GM19240 (cell line): Measurements from ENCODE around the gene MEF2A.

Experiments
- DNase-seq: peaks from one replicate; pipeline ENCODE4 v3.0.0; 2011; ENCODE audit warnings: low spot score; ENCODE audit not compliant: insufficient read length

The MEF2A gene

GRCh38 chr15:99755692-99756409 is 190.1 kb downstream of the MEF2A start:
- peak; percentile 66 for DNase-seq

- DNase-seq: no peak
Observed at GRCh38 chr15:99762288-99762687, 196.5 kb downstream of the MEF2A start.

GRCh38 chr15:99763827-99764226 is 198.0 kb downstream of the MEF2A start:
- DNase-seq: no peak

DNA sequence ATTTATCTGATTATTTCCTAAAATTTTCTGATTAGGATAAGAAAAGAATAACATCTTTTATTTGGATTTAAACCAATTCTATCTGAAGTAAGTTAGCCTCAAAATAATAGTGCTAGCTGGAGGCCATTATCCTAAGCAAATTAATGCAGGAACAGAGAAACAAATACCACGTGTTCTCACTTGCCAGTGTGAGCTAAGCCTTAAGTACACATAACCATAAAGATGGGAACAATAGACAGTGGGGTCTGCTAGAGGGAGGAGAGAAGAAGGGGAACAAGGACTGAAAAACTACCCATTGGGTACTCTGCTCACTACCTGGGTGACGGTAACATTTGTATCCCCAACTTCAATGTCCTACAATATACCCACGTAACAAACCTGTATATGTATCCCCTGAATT is 198.7 kb downstream of the MEF2A start:
- no peak for DNase-seq
